HL-60 (cell line): ENCODE data around the gene KLK6.

Source experiments
- DNase-seq, 2 experiments: peaks; one replicate each; pipeline ENCODE4 v3.0.0-alpha.2; 2010 to 2020; ENCODE audit warnings: low read depth in 1 of 2, low spot score in 1 of 2
- H3K27ac ChIP-seq: fragments of 250-450 bp; sonication (Bioruptor Pico); replicated peaks from 2 replicates; pipeline ENCODE4 v1.5.1; 2020; ENCODE audit warnings: mild to moderate bottlenecking, moderate library complexity
- H3K27me3 ChIP-seq: fragments of 250-450 bp; sonication (Bioruptor Pico); 2 replicates; pipeline ENCODE4 v1.5.1; 2021; ENCODE audit warnings: mild to moderate bottlenecking, moderate library complexity; ENCODE audit not compliant: insufficient read depth, poor library complexity, severe bottlenecking
- H3K4me3 ChIP-seq: replicated peaks from 2 replicates; pipeline ENCODE4 v1.5.1; 2011; ENCODE audit warnings: mild to moderate bottlenecking, control low read depth, low read length; ENCODE audit not compliant: insufficient read depth
- CTCF ChIP-seq: IDR thresholded peaks from one replicate; pipeline ENCODE4 v1.5.1; 2011; ENCODE audit warnings: low read length, control low read depth, inconsistent platforms; ENCODE audit not compliant: insufficient read depth
- GABPA ChIP-seq: IDR thresholded peaks from 2 replicates; pipeline ENCODE4 v1.6.1; 2012; ENCODE audit warnings: low read depth
- POLR2AphosphoS5 ChIP-seq: IDR thresholded peaks from 2 replicates; pipeline ENCODE4 v1.6.1; 2012; ENCODE audit warnings: low read depth
- REST ChIP-seq: IDR thresholded peaks from 2 replicates; pipeline ENCODE4 v1.6.1; 2012; ENCODE audit warnings: low read depth; ENCODE audit not compliant: insufficient replicate concordance
- SPI1 ChIP-seq: IDR thresholded peaks from 2 replicates; pipeline ENCODE4 v1.6.1; 2012; ENCODE audit warnings: low read depth, mild to moderate bottlenecking, borderline replicate concordance

KLK6 gene

DNA sequence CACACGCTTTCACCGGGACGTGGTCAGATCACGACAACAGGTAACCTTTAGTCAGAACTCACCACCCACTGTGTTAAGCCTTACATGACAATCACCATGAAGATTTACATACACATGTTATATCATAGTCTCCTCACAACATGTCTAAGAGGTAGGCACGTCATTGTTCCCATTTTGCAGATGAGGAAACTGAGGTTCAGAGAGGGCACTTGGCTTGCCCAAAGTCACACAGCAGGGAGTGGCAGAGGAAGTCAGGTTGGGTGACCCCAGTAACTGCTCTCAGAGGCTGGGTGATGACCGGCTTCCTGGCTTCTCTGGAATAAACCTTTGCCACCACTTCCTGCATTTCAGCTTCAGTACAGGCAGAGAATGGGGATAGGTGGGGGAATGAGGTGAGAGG, 44.9 kb upstream of the KLK6 start:
- no peak for DNase-seq
- peaks cover 26% of the 10 kb centered on the region for H3K27me3 ChIP-seq
- H3K27ac ChIP-seq = no peak overlapping the region
- TF ChIP-seq CTCF (no peak), SPI1 (no peak), GABPA (no peak), POLR2AphosphoS5 (no peak), REST (no peak)
- no peak overlapping the region for H3K4me3 ChIP-seq

GRCh38 chr19:51012661-51013190, 43.3 kb upstream of the KLK6 start:
- Histone ChIP-seq H3K27ac (no peak overlapping the region), H3K4me3 (no peak overlapping the region), H3K27me3 (peaks cover 14% of the 10 kb centered on the region)
- TF ChIP-seq GABPA (no peak), POLR2AphosphoS5 (no peak), REST (no peak), CTCF (no peak), SPI1 (no peak)
- DNase-seq = no peak

DNA sequence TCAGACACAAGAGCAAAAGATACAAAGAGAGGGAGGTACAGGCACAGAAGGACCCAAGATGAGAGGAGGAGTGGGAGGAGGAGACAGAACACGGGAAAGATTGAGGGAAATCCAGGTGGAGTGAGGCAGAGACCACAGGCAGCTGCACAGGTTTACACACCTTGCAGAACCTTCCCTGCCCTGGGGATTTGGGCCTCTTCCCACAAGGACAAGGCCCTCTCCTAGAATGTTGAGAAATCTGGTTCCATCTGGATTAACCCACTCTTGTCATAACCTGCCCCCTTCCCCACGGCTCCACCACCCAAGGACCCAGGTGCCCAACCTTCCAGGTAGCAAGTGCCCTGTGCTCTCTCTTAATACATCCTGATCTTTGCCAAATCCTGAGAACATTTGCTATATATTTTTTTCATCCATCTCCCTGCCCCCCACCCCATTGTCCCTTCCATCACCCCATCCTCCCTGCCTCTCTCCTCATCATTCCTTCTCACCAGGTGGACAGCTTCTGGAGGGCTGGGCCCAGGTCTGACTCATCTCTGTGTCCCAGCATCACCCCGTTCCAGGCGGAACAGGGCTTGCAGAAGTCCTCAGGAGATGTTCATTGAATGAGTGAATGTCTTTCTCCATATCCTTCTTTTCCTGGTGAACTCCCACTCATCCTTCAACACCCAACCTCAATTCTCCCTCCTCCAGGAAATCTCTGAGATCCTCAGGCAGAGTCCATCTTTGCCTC, 40.8 kb upstream of the KLK6 start:
- DNase-seq = no peak
- Histone ChIP-seq H3K27me3 (no peaks in the 10 kb centered on the region), H3K27ac (no peak overlapping the region), H3K4me3 (no peak overlapping the region)
- TF ChIP-seq GABPA (no peak), CTCF (no peak), REST (no peak), POLR2AphosphoS5 (no peak), SPI1 (no peak)
